Spleen (tissue), 11 donors: ENCODE data around the gene IL1RAPL1. TPM values are rescaled to one million over a fixed set of nuclear protein-coding genes. Genes with fewer than 3 reads are reported as not detected.

ENCODE experiments used
- DNase-seq: peaks from one replicate; pipeline ENCODE4 v3.0.0-alpha.2; 2020
- H3K27ac ChIP-seq, 8 donors: fragments of 200-600 bp; sonication (generic) in 7 of 8; 1 replicate in 4 of 8; 2 replicates in 4 of 8; pipeline versions ENCODE4 v1.5.0 to v1.8.0; 2016 to 2021; ENCODE audit warnings: inconsistent platforms in 4 of 8, mild to moderate bottlenecking in 4 of 8, moderate library complexity in 1 of 8
- H3K27me3 ChIP-seq, 7 donors: fragments of 200-600 bp; sonication (generic) in 6 of 7; replicated peaks in 1 of 7; 1 replicate in 4 of 7; 2 replicates in 3 of 7; pipeline versions ENCODE4 v1.5.0 to v1.8.0; 2016 to 2021; ENCODE audit warnings: inconsistent platforms in 3 of 7, mild to moderate bottlenecking in 1 of 7
- H3K36me3 ChIP-seq, 6 donors: fragments of 200-600 bp; sonication (generic) in 5 of 6; 1 replicate in 4 of 6; 2 replicates in 2 of 6; pipeline versions ENCODE4 v1.5.0 to v1.8.0; 2016 to 2021; ENCODE audit warnings: inconsistent platforms in 2 of 6
- H3K4me1 ChIP-seq, 6 donors: fragments of 200-600 bp; sonication (generic) in 5 of 6; 1 replicate in 3 of 6; 2 replicates in 3 of 6; pipeline versions ENCODE4 v1.5.0 to v1.8.0; 2016 to 2021; ENCODE audit warnings: inconsistent platforms in 3 of 6
- H3K4me3 ChIP-seq, 8 donors: fragments of 200-600 bp; sonication (generic) in 7 of 8; 1 replicate in 4 of 8; 2 replicates in 4 of 8; pipeline versions ENCODE4 v1.5.0 to v1.8.0; 2016 to 2021; ENCODE audit warnings: inconsistent platforms in 4 of 8, mild to moderate bottlenecking in 4 of 8, moderate library complexity in 2 of 8
- H3K9me3 ChIP-seq, 8 donors: fragments of 200-600 bp; sonication (generic) in 7 of 8; 1 replicate in 4 of 8; 2 replicates in 4 of 8; pipeline versions ENCODE4 v1.5.0 to v1.8.0; 2016 to 2021; ENCODE audit warnings: inconsistent platforms in 4 of 8
- CTCF ChIP-seq, 11 experiments: fragments of 200-600 bp in 7 of 11; fragments of 450-650 bp in 4 of 11; sonication (generic) in 4 of 11; IDR thresholded peaks in 8 of 11; conservative IDR thresholded peaks in 3 of 11; 1 replicate in 7 of 11; 2 replicates in 4 of 11; pipeline versions ENCODE4 v1.4.0 to v1.8.0; 2016 to 2021; ENCODE audit warnings: antibody characterized with exemption in 11 of 11, inconsistent platforms in 4 of 11, mild to moderate bottlenecking in 1 of 11
- POLR2A ChIP-seq, 3 donors: fragments of 450-650 bp; IDR thresholded peaks; one replicate each; pipeline ENCODE4 v1.5.1; 2017; ENCODE audit warnings: antibody characterized with exemption in 3 of 3, mild to moderate bottlenecking in 1 of 3
- POLR2AphosphoS5 ChIP-seq, 3 donors: sonication (generic); formaldehyde crosslinking; IDR thresholded peaks; one replicate each; pipeline ENCODE4 v1.5.1; 2017; ENCODE audit warnings: antibody characterized with exemption in 3 of 3
- WGBS, 5 donors: extraction: QIAGEN DNeasy Blood & Tissue Kit in 3 of 5; methylation state at CpG; one replicate each; pipeline versions ENCODE4 v1.1.5 to v1.1.7; 2013 to 2018; 5-methylcytosine and 5-hydroxymethylcytosine counted together
- intact Hi-C: fragments of 100-400 bp; cut with DNase I; formaldehyde crosslinking; loops from one replicate; pipeline ENCODE4 v1.15.0; 2023; ENCODE audit warnings: low total_unique reads
- polyA plus RNA-seq, 3 donors: library from polyadenylated mRNA; stranded (reverse); fragments of 200-250 nt; gene quantifications; one replicate each; pipeline ENCODE4 v1.2.1, GENCODE V29; 2013
- total RNA-seq, 7 donors: library from RNA; depleted of rRNA in 3 of 7; stranded (reverse); fragments of >200 nt in 3 of 7; fragmentation: NEBNext Ultra II Directional in 4 of 7; extraction: Animal tissue kit (Norgen Biotek cat#: 25700) in 4 of 7; gene quantifications; one replicate each; pipeline versions ENCODE4 v1.1.0 to v1.2.1, GENCODE V29; 2016 to 2021
- donor health status: healthy with polysubstance abuse.
- donor health status: DM: no; HTN: no; CAD: no; lungs with moderate emphysema.
- donor health status: DM: no; HTN: no; CAD: no.
- donor health status: Bipolar disorder and iron deficiency.
- donor health status: healthy.
- donor health status: DM: no; HTN: no; CAD: no.
- donor health status: DM: yes; HTN: yes; CAD: no.

The IL1RAPL1 gene
- total and polyA plus RNA-seq, 10 donors, result 0.03 to 0.19 TPM; not detected in 8

GRCh38 chrX:29890004-29890403 lies 1302.8 kb downstream of the IL1RAPL1 start:
- no peaks in the 10 kb centered on the region for H3K9me3 ChIP-seq
- no peak for DNase-seq
- WGBS, 5 donors, result 73 to 85% (median 84%) methylated on average over 2 of the region's 2 CpGs
- no peak overlapping the region for H3K27ac ChIP-seq
- no peak overlapping the region for H3K4me3 ChIP-seq
- intact Hi-C loops, result no loop called here
- TF ChIP-seq POLR2A (IDR thresholded peaks at IDR 0.05) (no peak), CTCF (IDR thresholded peaks at IDR 0.05 in 8 of 11, conservative IDR thresholded peaks at IDR 0.05 in 3 of 11) (no peak), POLR2AphosphoS5 (IDR thresholded peaks at IDR 0.05) (no peak)
- H3K27me3 ChIP-seq, result no peaks in the 10 kb centered on the region
- H3K4me1 ChIP-seq, result no peaks in the 10 kb centered on the region
- no peaks in the 10 kb centered on the region for H3K36me3 ChIP-seq

- Histone ChIP-seq H3K36me3 (no peaks in the 10 kb centered on the region), H3K4me3 (no peak overlapping the region), H3K27ac (no peak overlapping the region), H3K4me1 (no peaks in the 10 kb centered on the region), H3K27me3 (no peaks in the 10 kb centered on the region), H3K9me3 (no peaks in the 10 kb centered on the region)
- intact Hi-C loops, result no loop called here
- no peak for DNase-seq
- 65 to 86% (median 75%) methylated on average over 2 of the region's 2 CpGs for WGBS, 5 donors
- TF ChIP-seq POLR2A (IDR thresholded peaks at IDR 0.05) (no peak), POLR2AphosphoS5 (IDR thresholded peaks at IDR 0.05) (no peak), CTCF (IDR thresholded peaks at IDR 0.05 in 8 of 11, conservative IDR thresholded peaks at IDR 0.05 in 3 of 11) (no peak)
These were observed 1303.5 kb downstream of the IL1RAPL1 start for GRCh38 chrX:29890646-29891200.

GRCh38 chrX:29902004-29902403 lies 1314.8 kb downstream of the IL1RAPL1 start:
- intact Hi-C loops, result no loop called here
- 43 to 74% (median 60%) methylated on average over 3 of the region's 3 CpGs for WGBS, 5 donors

GRCh38 chrX:29903360-29903759 lies 1316.1 kb downstream of the IL1RAPL1 start:
- TF ChIP-seq CTCF (IDR thresholded peaks at IDR 0.05 in 8 of 11, conservative IDR thresholded peaks at IDR 0.05 in 3 of 11), result no peak
- no peak for TF ChIP-seq POLR2AphosphoS5 (IDR thresholded peaks at IDR 0.05)
- no peak for TF ChIP-seq POLR2A (IDR thresholded peaks at IDR 0.05)
- Histone ChIP-seq H3K9me3 (no peaks in the 10 kb centered on the region), H3K27me3 (no peaks in the 10 kb centered on the region), H3K36me3 (no peaks in the 10 kb centered on the region), H3K27ac (no peak overlapping the region), H3K4me1 (no peaks in the 10 kb centered on the region), H3K4me3 (no peak overlapping the region)
- DNase-seq, result no peak
- intact Hi-C loops, result no loop called here

More at GRCh38 chrX:29902004-29902403, 1314.8 kb downstream of the IL1RAPL1 start:
- no peak overlapping the region for H3K27ac ChIP-seq
- no peaks in the 10 kb centered on the region for H3K27me3 ChIP-seq
- TF ChIP-seq POLR2A (IDR thresholded peaks at IDR 0.05) (no peak), POLR2AphosphoS5 (IDR thresholded peaks at IDR 0.05) (no peak), CTCF (IDR thresholded peaks at IDR 0.05 in 8 of 11, conservative IDR thresholded peaks at IDR 0.05 in 3 of 11) (no peak)
- H3K9me3 ChIP-seq, result no peaks in the 10 kb centered on the region
- no peaks in the 10 kb centered on the region for H3K36me3 ChIP-seq
- no peak overlapping the region for H3K4me3 ChIP-seq
- H3K4me1 ChIP-seq, result no peaks in the 10 kb centered on the region
- no peak for DNase-seq
